ENCODE data around the gene LRRC70.
"Not testable (repeated sequence)": the region's sequence is repeated elsewhere in the genome, so short reads cannot be mapped to it uniquely, and the experiment has no call there.

LRRC70 gene, protein sequence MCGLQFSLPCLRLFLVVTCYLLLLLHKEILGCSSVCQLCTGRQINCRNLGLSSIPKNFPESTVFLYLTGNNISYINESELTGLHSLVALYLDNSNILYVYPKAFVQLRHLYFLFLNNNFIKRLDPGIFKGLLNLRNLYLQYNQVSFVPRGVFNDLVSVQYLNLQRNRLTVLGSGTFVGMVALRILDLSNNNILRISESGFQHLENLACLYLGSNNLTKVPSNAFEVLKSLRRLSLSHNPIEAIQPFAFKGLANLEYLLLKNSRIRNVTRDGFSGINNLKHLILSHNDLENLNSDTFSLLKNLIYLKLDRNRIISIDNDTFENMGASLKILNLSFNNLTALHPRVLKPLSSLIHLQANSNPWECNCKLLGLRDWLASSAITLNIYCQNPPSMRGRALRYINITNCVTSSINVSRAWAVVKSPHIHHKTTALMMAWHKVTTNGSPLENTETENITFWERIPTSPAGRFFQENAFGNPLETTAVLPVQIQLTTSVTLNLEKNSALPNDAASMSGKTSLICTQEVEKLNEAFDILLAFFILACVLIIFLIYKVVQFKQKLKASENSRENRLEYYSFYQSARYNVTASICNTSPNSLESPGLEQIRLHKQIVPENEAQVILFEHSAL

DNA sequence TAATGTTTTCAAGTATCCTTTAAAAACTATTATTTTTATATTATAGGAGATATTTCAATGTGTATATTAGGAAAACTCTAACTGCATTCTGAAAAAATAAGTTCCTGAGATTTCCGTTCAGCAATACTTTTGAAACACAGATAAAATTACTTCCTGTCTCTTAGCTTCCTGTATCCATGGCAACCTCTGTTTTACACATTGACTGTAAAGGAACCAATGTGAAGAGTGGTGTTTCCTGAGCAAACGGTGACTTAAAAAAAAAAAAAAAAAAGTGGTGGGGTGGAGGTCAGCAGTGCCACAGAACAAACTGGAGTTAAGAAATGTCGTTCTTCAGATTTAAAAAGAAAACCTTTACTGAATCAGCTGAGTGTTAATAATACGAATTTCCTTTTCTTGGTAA lies at the start of gene LRRC70:
TSS of gene LRRC70 (plus strand) at position 280 of the 400 bp plus-strand sequence. CDS start 620 bp downstream, outside the sequence.
- DNase-seq, result no peak

DNA sequence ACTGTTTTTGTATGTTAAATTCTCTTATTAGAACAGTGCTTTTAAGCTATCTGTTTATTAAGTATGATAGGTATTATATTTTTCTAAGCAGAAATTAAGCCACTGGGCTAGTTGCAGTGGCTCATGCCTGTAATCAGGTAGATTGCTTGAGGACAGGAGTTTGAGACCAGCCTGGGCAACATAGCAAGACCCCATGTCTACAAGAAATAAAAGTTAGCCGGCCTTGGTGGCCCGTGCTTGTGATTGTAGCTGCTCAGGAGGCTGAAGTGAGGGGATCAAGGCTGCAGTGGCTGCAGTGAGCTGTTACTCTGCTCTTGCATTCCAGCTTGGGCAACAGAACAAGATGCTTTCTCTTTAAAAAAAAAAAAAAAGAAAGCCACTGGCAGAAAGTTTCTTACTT lies 45.0 kb upstream of the LRRC70 start:
- DNase-seq, result no peak

DNA sequence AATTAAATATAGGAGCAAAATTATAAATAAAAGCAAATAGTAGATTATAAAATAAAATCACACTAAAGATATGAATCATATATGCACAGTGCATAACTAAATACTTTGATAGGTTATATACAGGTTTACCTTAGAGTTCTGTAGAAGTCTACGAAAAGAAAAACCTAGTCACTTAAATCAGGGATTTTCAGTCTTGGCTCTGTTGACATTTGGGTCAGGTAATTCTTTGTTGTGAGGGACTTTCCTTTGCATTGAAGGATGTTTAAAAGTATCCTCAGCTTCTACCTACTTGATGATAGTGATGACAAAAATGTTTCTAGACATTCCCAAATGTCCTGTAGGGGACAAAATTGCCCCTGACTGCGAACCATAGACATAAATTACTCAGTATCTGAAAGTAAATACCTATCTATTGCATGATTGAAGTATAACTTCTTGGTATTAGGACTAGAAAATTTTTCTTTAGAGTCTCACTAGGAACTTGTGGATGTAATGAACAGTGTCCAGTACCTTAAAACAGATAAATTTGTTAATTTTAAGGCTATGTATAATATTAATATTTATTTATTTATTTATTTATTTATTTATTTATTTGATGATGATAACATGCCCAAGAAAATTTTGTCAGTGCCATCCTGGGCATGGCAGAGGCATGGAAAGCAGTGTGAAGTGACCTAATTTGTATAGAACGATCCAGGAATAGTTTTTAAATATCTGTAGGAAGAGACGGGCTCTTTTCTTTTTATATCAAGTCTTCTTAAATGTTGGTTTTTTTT lies 44.0 kb upstream of the LRRC70 start:
- DNase-seq, result no peak

DNA sequence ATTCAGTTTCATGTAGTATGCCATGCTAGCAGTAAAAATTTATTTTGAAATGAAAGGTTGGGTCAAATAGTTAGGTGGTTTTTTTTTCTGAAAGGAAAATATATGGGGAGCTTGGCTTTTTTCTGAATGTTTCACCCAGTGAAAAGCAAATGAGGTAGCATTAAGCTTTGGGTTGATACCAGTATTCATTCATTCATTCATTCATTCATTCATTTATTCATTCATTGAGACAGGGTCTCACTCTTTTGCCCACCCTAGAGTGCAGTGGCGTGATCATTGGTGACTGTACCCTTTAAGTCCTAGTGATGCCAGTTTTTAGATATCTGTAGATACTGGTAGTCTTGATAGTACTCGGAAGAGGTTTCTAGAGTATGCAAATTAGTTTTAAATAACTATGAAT lies 42.4 kb upstream of the LRRC70 start:
- no peak for DNase-seq

DNA sequence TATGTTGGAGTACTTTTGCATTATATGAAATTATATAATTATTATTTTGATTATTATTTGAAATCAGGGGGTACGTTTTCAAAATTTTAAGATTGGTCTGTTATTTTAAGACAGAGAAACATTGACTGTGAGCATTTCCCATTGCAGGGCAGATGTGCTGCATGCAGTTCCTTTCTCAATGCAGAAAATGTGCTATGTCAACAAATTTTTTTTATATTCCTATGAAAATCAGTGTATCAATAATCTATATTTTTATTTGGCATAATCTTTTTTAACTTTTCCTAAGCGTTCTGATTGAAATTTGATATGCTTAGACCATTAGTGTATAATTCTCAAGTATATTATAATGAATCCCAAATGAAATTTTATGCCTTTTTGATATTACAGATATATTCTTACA lies 41.8 kb upstream of the LRRC70 start:
- DNase-seq, result no peak

DNA sequence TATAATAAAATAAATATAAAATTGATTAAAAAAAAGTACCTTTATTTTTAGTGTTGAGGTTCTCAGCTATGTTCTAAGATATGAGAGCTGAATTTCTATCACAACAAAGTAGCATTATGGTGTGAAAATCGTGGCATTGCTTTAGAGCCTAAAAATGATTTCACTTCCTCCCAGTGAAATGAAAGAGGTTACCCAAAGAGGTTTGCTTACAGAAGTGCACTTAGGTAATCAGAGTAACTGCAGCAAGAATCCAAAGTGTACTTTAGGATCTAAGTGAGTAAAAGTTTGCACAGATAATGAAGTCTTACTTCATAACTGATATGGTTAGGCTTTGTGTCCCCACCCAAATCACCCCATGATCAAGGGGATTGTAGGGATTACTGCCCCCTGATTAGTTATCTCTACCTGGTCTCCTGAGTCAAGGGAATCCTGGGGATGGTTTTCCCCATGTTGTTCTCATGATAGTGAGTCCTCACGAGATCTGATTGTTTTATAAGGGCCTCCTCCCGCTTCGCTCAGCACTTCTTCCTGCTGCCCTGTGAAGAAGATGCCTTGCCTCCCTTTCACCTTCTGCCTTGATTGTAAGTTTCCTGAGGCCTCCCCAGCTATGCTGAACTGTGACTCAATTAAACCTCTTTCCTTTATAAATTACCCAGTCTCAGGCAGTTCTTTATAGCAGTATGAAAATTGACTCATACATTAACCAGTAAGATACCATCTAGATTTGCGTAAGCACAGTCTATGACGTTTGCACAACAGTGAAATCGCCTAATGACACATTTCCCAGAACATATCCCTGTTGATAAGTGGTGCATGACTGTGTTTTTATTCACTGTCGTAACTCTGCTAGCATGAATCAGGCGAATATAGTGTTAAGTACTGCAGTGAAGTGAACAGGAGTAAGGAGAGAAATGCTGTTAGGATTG lies 40.3 kb upstream of the LRRC70 start:
- DNase-seq, result no peak

DNA sequence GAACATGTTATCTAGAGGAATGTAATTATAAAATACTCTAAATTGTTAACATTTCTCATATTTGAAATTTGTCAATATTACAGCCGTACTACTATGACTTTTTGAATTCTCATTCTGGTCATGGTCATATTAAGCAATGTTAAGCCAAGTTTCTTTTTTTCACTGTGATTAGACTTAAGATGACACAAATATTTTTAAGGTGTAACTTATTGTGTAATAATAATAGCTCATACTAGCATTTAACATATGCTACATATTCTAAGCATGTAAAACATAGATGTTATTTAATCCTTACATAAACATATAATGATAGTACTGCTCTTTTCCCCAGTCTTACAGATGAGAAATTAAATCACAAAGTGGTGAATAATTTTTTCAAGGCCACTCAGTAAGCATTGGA lies 35.9 kb upstream of the LRRC70 start:
- DNase-seq, result no peak

DNA sequence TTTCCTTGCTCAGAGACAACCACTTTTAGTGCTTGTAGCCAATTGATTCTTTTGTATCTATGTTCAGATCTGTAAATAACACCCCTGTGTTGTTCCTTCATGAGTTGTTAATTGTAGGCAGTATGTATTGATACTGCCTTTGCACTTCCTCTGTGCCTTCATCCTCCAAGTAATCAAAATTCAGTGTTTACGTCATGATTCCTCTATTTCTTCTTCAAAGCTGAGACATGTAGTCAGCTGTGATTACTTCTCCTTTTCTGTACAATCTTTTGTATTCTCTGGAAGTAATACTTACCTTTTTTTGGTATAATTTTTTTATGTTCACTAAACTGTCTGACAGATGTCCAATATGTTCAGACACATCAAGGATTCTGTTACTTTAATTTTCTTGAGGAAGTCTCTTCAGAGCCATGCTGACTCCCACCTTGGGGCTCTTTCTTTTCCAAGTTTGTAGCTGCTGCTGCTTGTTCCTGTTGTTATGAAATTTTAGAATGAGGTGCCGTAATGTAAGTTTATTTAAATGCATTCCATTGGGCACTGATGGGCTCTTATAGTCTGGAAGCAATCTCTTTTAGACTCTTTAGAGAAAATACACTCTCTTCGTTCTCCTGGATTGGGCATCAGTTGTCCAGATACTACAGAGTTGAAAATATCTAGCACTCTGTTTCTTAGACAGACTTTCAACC lies 30.5 kb upstream of the LRRC70 start:
- DNase-seq, result no peak

DNA sequence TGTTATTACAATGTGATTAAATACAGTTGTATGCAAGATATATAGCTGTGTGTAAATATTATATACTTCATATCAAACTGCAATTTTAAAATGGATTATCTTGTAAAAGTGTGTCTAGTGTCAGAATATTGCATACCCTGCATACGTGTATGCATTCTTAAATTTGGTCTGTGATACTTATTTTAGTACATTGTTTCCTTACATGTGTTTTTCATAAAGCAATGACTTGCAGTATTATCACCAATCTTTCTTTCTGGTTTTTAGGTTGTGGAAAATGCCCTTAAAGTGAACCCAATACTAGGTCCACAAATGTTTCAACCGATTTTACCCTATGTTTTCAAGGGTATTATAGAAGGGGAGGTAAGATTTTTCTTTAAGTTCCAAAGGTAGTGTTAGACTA lies 28.5 kb upstream of the LRRC70 start:
- no peak for DNase-seq

DNA sequence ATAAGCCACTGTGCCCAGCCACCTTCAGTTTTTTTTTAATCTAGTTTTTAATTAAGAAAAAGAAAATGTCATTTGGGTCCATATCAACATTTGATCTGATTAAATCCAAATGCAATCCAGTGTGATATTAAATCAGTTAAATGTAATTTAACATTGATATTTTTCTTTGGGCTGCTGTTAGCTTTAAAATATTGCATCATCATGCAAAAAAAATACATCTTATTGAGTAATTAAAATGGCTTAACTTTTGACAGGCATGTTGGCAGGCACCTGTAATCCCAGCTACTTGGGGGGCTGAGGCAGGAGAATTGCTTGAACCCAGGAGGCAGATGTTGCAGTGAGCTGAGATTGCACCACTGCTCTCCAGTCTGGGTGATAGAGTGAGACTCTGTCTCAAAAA lies 22.7 kb upstream of the LRRC70 start:
- DNase-seq, result no peak

DNA sequence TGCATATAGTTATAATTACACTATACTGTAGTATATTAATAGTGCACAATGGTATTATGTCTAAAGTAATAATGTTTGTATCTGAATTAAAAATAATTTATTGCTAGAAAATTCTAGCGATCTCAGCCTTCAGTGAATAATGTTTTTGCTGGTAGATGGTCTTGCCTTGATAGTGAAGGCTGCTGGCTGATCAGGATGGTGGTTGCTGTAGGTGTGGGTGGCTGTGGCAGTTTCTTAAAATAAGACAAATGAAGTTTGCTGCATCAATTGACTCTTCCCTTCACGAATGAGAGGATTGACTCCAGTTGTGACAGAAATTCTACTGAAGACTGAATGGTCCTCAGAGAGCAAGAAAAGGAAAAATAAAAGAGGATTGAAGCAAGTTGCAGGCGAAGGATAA lies 19.7 kb upstream of the LRRC70 start:
- DNase-seq, result no peak

DNA sequence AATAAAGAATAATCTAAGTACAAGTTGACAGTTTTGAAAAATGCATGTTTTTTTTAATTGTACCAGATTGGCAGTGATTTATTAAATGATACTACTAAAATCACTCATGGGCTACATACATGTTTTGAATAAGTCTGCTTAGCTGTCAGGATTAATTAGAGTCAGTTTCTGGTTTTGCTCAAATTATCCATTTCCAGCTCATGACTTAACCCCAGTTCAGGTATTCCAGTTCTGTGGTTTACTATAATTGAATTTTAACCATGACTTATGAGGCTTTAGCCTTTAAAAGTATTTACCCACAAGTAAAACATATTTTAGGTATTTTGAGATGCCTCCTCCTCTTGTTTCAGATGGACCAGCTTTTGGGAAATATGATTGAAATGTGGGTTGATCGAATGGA lies 17.8 kb upstream of the LRRC70 start:
- DNase-seq, result no peak

DNA sequence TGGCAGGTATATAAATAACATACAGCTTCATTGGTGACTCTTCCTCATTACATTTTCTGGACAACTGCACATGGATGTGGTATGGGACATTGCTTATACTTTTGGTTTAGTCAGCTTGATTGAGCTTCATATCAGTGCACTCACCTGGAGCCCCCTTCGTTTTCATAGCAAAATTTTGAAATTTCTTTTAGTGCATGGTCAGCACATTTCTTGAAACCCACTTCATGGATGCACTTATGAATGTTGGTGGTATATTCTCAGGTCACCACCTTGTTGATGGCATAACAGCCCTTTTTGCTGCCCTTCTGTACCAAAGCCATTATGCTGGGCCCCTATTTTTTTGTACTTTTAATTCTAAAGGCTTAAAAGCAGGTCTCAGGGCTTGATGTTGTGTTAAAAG lies 16.7 kb upstream of the LRRC70 start:
- no peak for DNase-seq

DNA sequence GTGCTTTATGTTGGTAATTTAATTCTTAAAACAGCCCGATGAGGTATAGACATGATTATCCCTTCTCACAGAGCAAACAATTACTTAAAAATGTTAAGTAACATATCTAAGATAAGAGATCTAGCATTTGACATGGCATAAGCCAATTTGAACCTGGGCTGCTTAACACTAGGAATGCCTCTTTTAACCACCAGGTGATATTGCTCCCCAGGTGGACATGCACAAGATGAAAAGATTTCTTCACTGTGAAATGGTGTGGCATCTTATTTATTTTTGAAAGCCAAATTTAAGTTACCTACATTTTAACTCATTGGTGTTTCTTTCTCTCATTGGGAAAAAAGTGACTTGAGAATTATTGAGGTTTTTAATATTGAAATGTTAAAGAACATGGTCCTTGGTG lies 15.8 kb upstream of the LRRC70 start:
- DNase-seq, result no peak

DNA sequence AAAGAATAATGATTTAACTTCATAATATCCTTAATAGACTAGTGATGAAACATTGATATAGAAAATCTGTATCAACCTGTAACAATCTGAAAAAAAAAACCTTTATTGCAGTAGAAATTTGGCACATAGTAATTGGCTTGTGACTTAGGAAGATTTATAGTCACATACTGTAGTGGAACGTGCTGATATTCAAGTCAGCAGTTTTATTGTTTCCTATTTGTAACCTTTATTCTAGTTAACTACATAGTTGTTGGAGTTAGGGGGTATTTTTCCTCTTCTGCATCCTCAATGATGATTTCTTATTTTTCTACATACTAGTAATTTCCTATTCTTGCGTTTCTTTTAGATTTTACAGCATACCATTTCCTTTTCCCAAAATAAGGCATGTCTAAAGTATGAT lies 14.5 kb upstream of the LRRC70 start:
- no peak for DNase-seq

DNA sequence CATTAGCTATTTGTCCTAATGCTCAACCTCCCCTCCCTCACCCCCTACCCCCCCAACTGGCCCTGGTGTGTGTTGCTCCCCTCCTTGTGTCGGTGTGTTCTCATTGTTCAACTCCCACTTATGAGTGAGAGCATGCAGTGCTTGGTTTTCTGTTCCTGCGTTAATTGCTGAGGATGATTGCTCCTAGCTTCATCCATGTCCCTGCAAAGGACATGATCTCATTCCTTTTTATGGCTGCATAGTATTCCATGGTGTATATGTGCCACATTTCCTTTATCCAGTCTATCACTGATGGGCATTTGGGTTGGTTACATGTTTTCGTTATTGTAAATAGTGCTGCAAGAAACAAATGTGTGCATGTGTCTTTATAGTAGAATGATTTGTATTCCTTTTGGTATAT lies 12.9 kb upstream of the LRRC70 start:
- not testable (repeated sequence) for DNase-seq

DNA sequence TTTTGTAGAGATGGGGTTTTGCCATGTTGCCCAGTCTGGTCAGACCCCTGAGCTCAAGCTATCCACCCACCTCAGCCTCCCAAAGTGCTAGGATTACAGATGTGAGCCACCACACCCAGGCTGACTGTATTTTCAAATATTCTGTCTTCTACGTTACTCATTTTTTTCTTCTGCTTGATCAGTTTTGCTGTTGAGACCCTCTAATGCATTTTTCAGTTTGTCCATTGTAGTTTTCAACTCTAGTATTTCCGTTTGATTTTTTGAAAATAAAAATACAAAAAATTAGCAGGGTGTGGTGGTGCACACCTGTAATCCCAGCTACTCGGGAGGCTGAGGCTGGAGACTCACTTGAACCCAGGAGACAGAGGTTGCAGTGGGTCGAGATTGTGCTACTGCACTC lies 10.5 kb upstream of the LRRC70 start:
- DNase-seq, result no peak

DNA sequence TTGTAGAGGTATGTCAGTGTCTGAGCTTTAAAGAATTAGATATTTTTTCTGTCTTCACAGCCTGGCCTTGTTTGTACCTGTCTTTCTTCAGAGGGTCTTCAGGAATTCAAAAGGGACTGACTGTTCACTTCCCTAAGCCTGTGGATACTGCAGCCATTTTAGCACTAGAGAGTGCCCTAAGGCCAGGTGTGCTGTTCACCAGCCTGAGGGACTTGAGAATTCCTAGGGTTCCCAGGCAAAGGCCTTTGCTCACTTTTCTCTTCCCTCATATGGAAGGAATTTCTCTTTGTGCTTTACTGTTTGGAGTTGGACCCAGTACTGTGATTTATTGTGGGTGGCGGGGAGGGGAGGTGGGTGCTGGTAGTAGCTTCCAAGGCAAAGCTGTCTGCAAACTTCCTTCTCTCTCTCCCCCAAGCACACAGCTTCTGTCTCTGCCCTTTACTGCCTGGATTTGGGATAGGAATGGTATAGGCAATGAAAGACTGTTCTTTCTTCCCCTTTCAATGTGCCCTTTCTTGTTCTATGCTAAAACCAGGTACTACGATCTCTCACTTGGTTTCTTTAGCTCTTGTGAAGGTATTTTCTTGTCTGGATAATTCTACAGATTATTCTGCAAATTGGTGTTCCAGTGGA lies 9.7 kb upstream of the LRRC70 start:
- no peak for DNase-seq

DNA sequence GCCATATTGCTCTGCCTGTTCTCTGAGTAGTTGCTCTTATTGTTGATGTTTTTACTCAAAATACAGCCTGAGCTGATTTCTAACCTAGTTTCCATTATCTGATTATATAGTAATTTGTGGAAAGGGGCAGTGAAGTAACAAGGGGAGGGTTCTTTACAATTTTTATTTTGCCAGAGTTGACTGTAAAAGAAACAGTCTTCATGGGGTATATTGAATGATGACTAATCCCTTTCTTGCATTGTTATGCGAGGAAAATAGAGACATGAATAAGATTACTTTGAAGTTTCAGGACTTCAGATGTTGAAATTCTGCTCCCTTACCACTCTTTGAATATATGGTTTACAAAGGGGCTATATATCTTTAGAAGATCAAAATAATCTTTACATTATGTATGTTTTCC lies 9.1 kb upstream of the LRRC70 start:
- no peak for DNase-seq

DNA sequence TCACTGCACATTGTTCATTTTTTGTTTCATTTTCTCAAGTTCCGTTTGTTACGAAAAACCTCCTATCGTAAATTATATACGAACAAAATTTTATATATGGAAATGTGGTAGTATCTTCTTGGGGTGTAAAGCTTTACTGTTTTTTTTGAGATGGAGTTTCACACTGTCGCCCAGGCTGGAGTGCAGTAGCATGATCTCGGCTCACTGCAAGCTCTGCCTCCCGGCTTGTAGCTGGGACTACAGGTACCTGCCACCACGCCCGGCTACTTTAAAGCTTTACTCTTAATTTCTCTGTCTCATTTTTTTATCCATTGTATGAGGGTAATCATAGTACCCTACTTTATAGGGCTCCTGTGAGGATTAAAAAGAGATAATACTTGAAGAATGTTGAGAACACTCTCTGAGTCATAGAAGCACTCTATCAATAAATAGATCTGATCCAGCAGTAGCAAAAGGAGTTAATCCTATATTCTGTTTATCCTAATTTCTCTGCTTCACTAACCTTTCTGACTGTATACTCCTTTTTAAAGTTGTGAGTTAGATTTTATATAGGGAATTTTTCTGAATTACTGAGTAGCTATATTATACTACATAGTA lies 5.6 kb upstream of the LRRC70 start:
- DNase-seq, result no peak

DNA sequence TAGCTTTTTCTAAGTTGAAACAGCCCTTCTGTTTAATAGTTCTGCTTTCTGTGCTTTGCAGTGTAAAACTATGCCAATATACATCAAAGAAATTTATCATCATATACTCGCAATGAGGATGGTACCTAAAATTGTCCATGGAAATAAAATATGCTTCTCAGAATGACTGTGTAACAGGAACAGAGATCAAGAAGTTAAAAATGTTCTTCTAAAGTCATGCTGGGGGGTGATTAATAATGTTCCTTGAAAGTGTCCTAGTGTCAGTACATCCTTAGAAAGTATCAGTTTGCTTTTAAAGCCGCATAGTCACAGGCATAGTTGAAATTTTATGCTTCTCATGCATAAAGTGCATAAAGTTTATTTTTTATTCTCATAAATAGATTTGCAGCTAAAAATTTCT lies 4.0 kb upstream of the LRRC70 start:
- no peak for DNase-seq
